ENCODE results near the gene AHCYL2. TPM values are rescaled to one million over a fixed set of nuclear protein-coding genes. Genes with fewer than 3 reads are reported as not detected.

The AHCYL2 gene
- total and polyA plus RNA-seq, 7 experiments from 2014 or later = 8.6 to 22.2 (median 20.1) TPM

- no peak overlapping the region for H3K4me3 Mint-ChIP-seq
- no peak overlapping the region for H3K27ac Mint-ChIP-seq
- Histone ChIP-seq H3K4me1 (ENCODE audit: control insufficient read depth in 2 of 2, insufficient read depth in 2 of 2, low read length in 2 of 2) (peaks cover 0 to 5% of the 10 kb centered on the region in 2 donors), H3K27ac (ENCODE audit: low read depth, low read length) (no peak overlapping the region), H3K4me3 (ENCODE audit: low read length) (no peak overlapping the region), H3K9me3 (ENCODE audit: control insufficient read depth in 2 of 3, low read length in 3 of 3) (no peaks in the 10 kb centered on the region), H3K27me3 (ENCODE audit: control insufficient read depth in 2 of 2, insufficient read depth in 2 of 2, low read length in 2 of 2) (no peaks in the 10 kb centered on the region), H3K36me3 (ENCODE audit: control insufficient read depth in 2 of 3, insufficient read depth in 3 of 3, low read length in 3 of 3) (no peaks in the 10 kb centered on the region)
- intact Hi-C loops (cut with micrococcal nuclease) = no loop called here
- peaks cover 3 to 16% (median 5%) of the 10 kb centered on the region in 5 donors for H3K36me3 Mint-ChIP-seq
- DNase-seq (no peak), ATAC-seq (no peak)
- H3K27me3 Mint-ChIP-seq = peaks cover 0 to 3% (median 0%) of the 10 kb centered on the region in 5 donors
- CTCF ChIA-PET = interaction anchor here (0.6 to 2.6 kb wide), 2 partner anchors 15 to 33 kb away, joined by 4 to 9 read pairs; no protein-coding TSS in a partner anchor
- H3K4me1 Mint-ChIP-seq = peaks cover 13 to 59% (median 42%) of the 10 kb centered on the region in 7 donors
- no peaks in the 10 kb centered on the region for H3K9me3 Mint-ChIP-seq
- POLR2A ChIA-PET = no interaction called here
Measured at GRCh38 chr7:129255800-129256199, 31.0 kb downstream of the AHCYL2 start.

GRCh38 chr7:129256221-129256620, 31.4 kb downstream of the AHCYL2 start:
- H3K4me3 Mint-ChIP-seq = no peak overlapping the region
- H3K9me3 Mint-ChIP-seq = no peaks in the 10 kb centered on the region
- peaks cover 3 to 15% (median 5%) of the 10 kb centered on the region in 5 donors for H3K36me3 Mint-ChIP-seq
- peaks cover 0 to 3% (median 0%) of the 10 kb centered on the region in 5 donors for H3K27me3 Mint-ChIP-seq
- peaks cover 0 to 5% of the 10 kb centered on the region in 2 donors for H3K4me1 ChIP-seq (ENCODE audit: control insufficient read depth in 2 of 2, insufficient read depth in 2 of 2, low read length in 2 of 2)
- H3K4me3 ChIP-seq (ENCODE audit: low read length) = no peak overlapping the region
- peak overlapping the region in 1 of 9 donors; percentile 17 for H3K27ac Mint-ChIP-seq
- peaks cover 13 to 55% (median 38%) of the 10 kb centered on the region in 7 donors for H3K4me1 Mint-ChIP-seq
- POLR2A ChIA-PET = no interaction called here
- no peaks in the 10 kb centered on the region for H3K27me3 ChIP-seq (ENCODE audit: control insufficient read depth in 2 of 2, insufficient read depth in 2 of 2, low read length in 2 of 2)
- intact Hi-C loops (cut with micrococcal nuclease) = no loop called here
- H3K9me3 ChIP-seq (ENCODE audit: control insufficient read depth in 2 of 3, low read length in 3 of 3) = no peaks in the 10 kb centered on the region
- CTCF ChIA-PET = interaction anchor here (0.6 to 2.6 kb wide), 2 partner anchors 15 to 33 kb away, joined by 4 to 9 read pairs; no protein-coding TSS in a partner anchor
- H3K36me3 ChIP-seq (ENCODE audit: control insufficient read depth in 2 of 3, insufficient read depth in 3 of 3, low read length in 3 of 3) = no peaks in the 10 kb centered on the region
- ATAC-seq (no peak), DNase-seq (no peak)
- no peak overlapping the region for H3K27ac ChIP-seq (ENCODE audit: low read depth, low read length)

- H3K4me3 Mint-ChIP-seq = no peak overlapping the region
- Histone ChIP-seq H3K9me3 (ENCODE audit: control insufficient read depth in 2 of 3, low read length in 3 of 3) (no peaks in the 10 kb centered on the region), H3K27me3 (ENCODE audit: control insufficient read depth in 2 of 2, insufficient read depth in 2 of 2, low read length in 2 of 2) (no peaks in the 10 kb centered on the region), H3K4me1 (ENCODE audit: control insufficient read depth in 2 of 2, insufficient read depth in 2 of 2, low read length in 2 of 2) (peaks cover under 1 to 7% of the 10 kb centered on the region in 2 donors), H3K36me3 (ENCODE audit: control insufficient read depth in 2 of 3, insufficient read depth in 3 of 3, low read length in 3 of 3) (no peaks in the 10 kb centered on the region), H3K27ac (ENCODE audit: low read depth, low read length) (no peak overlapping the region), H3K4me3 (ENCODE audit: low read length) (no peak overlapping the region)
- peak overlapping the region in 2 of 9 donors; percentile 17 to 47 for H3K27ac Mint-ChIP-seq
- intact Hi-C loops (cut with micrococcal nuclease) = no loop called here
- H3K4me1 Mint-ChIP-seq = peaks cover 14 to 55% (median 39%) of the 10 kb centered on the region in 7 donors
- no peak for ATAC-seq
- peaks cover 3 to 19% (median 5%) of the 10 kb centered on the region in 5 donors for H3K36me3 Mint-ChIP-seq
- POLR2A ChIA-PET = no interaction called here
- no peak for DNase-seq
- H3K27me3 Mint-ChIP-seq = peaks cover 0 to 3% (median 0%) of the 10 kb centered on the region in 5 donors
- CTCF ChIA-PET = no interaction called here
- H3K9me3 Mint-ChIP-seq = no peaks in the 10 kb centered on the region
Measured at GRCh38 chr7:129257168-129257567, 32.3 kb downstream of the AHCYL2 start.

- ChIA-PET POLR2A (interaction anchor here (0.6 to 1.0 kb wide), 2 partner anchors 37 to 856 kb away, joined by 3 to 5 read pairs; no protein-coding TSS in a partner anchor), CTCF (no interaction called here)
- Histone ChIP-seq H3K27me3 (ENCODE audit: control insufficient read depth in 2 of 2, insufficient read depth in 2 of 2, low read length in 2 of 2) (no peaks in the 10 kb centered on the region), H3K36me3 (ENCODE audit: control insufficient read depth in 2 of 3, insufficient read depth in 3 of 3, low read length in 3 of 3) (no peaks in the 10 kb centered on the region), H3K27ac (ENCODE audit: low read depth, low read length) (no peak overlapping the region), H3K4me1 (ENCODE audit: control insufficient read depth in 2 of 2, insufficient read depth in 2 of 2, low read length in 2 of 2) (peaks cover 10 to 12% of the 10 kb centered on the region in 2 donors), H3K4me3 (ENCODE audit: low read length) (no peak overlapping the region), H3K9me3 (ENCODE audit: control insufficient read depth in 2 of 3, low read length in 3 of 3) (no peaks in the 10 kb centered on the region)
- intact Hi-C loops (cut with micrococcal nuclease) = no loop called here
- Mint-ChIP-seq H3K36me3 (peaks cover 3 to 19% (median 5%) of the 10 kb centered on the region in 5 donors), H3K9me3 (no peaks in the 10 kb centered on the region), H3K27ac (peak overlapping the region in 6 of 9 donors; percentile 14 to 93 (median 72)), H3K4me1 (peaks cover 21 to 65% (median 37%) of the 10 kb centered on the region in 7 donors), H3K4me3 (peak overlapping the region in 8 of 10 donors; percentile 22 to 82 (median 70)), H3K27me3 (peaks cover 0 to 3% (median 0%) of the 10 kb centered on the region in 5 donors)
- no peak for ATAC-seq
- DNase-seq = peak in 4 of 9 donors; percentile 4 to 35 (median 21)
Measured at GRCh38 chr7:129258649-129259389, 34.0 kb downstream of the AHCYL2 start.

- ATAC-seq = no peak
- no peaks in the 10 kb centered on the region for H3K36me3 ChIP-seq (ENCODE audit: control insufficient read depth in 2 of 3, insufficient read depth in 3 of 3, low read length in 3 of 3)
- peaks cover 0 to 5% (median 4%) of the 10 kb centered on the region in 5 donors for H3K36me3 Mint-ChIP-seq
- intact Hi-C loops (cut with micrococcal nuclease) = no loop called here
- no peaks in the 10 kb centered on the region for H3K9me3 Mint-ChIP-seq
- H3K27me3 Mint-ChIP-seq = peaks cover 0 to under 1% (median 0%) of the 10 kb centered on the region in 5 donors
- CTCF ChIA-PET = interaction anchor here (2.4 to 2.5 kb wide), 2 partner anchors 9 to 44 kb away, joined by 9 to 11 read pairs; no protein-coding TSS in a partner anchor
- H3K4me1 ChIP-seq (ENCODE audit: control insufficient read depth in 2 of 2, insufficient read depth in 2 of 2, low read length in 2 of 2) = peaks cover 10 to 12% of the 10 kb centered on the region in 2 donors
- no peaks in the 10 kb centered on the region for H3K9me3 ChIP-seq (ENCODE audit: control insufficient read depth in 2 of 3, low read length in 3 of 3)
- no peak overlapping the region for H3K27ac ChIP-seq (ENCODE audit: low read depth, low read length)
- peak overlapping the region in 3 of 10 donors; percentile 6 to 34 (median 25) for H3K4me3 Mint-ChIP-seq
- H3K27me3 ChIP-seq (ENCODE audit: control insufficient read depth in 2 of 2, insufficient read depth in 2 of 2, low read length in 2 of 2) = no peaks in the 10 kb centered on the region
- H3K4me1 Mint-ChIP-seq = peaks cover 21 to 50% (median 38%) of the 10 kb centered on the region in 7 donors
- POLR2A ChIA-PET = no interaction called here
- H3K27ac Mint-ChIP-seq = peak overlapping the region in 1 of 9 donors; percentile 43
- no peak for DNase-seq
- H3K4me3 ChIP-seq (ENCODE audit: low read length) = no peak overlapping the region
Measured at GRCh38 chr7:129262324-129262723, 37.5 kb downstream of the AHCYL2 start.

GRCh38 chr7:129263168-129263567, 38.3 kb downstream of the AHCYL2 start:
- ATAC-seq = no peak
- Histone ChIP-seq H3K36me3 (ENCODE audit: control insufficient read depth in 2 of 3, insufficient read depth in 3 of 3, low read length in 3 of 3) (no peaks in the 10 kb centered on the region), H3K4me1 (ENCODE audit: control insufficient read depth in 2 of 2, insufficient read depth in 2 of 2, low read length in 2 of 2) (peaks cover 10 to 12% of the 10 kb centered on the region in 2 donors), H3K9me3 (ENCODE audit: control insufficient read depth in 2 of 3, low read length in 3 of 3) (no peaks in the 10 kb centered on the region), H3K27me3 (ENCODE audit: control insufficient read depth in 2 of 2, insufficient read depth in 2 of 2, low read length in 2 of 2) (no peaks in the 10 kb centered on the region), H3K27ac (ENCODE audit: low read depth, low read length) (no peak overlapping the region), H3K4me3 (ENCODE audit: low read length) (no peak overlapping the region)
- no peak overlapping the region for H3K27ac Mint-ChIP-seq
- H3K27me3 Mint-ChIP-seq = no peaks in the 10 kb centered on the region
- no peak for DNase-seq
- H3K4me1 Mint-ChIP-seq = peaks cover 21 to 46% (median 42%) of the 10 kb centered on the region in 7 donors
- peaks cover 0 to 5% (median 4%) of the 10 kb centered on the region in 5 donors for H3K36me3 Mint-ChIP-seq
- ChIA-PET CTCF (interaction anchor here (0.6 to 2.5 kb wide), 3 partner anchors 9 to 55 kb away, joined by 5 to 11 read pairs (median 9); no protein-coding TSS in a partner anchor), POLR2A (no interaction called here)
- no peaks in the 10 kb centered on the region for H3K9me3 Mint-ChIP-seq
- no peak overlapping the region for H3K4me3 Mint-ChIP-seq
- intact Hi-C loops (cut with micrococcal nuclease) = no loop called here

Measured in naive thymus-derived CD4-positive, alpha-beta T cell (primary cell).